GM21528 (cell line): ENCODE measurements around the gene XRN1.
"Not testable (repeated sequence)": the region's sequence is repeated elsewhere in the genome, so short reads cannot be mapped to it uniquely, and the experiment has no call there.

Experiments
- ATAC-seq: cut with Tn5 transposase; IDR thresholded peaks from one replicate; pipeline ENCODE4 v1.9.1; 2021; ENCODE audit warnings: mild to moderate bottlenecking, moderate library complexity; ENCODE audit not compliant: unreplicated experiment, low FRiP score

XRN1 gene, protein sequence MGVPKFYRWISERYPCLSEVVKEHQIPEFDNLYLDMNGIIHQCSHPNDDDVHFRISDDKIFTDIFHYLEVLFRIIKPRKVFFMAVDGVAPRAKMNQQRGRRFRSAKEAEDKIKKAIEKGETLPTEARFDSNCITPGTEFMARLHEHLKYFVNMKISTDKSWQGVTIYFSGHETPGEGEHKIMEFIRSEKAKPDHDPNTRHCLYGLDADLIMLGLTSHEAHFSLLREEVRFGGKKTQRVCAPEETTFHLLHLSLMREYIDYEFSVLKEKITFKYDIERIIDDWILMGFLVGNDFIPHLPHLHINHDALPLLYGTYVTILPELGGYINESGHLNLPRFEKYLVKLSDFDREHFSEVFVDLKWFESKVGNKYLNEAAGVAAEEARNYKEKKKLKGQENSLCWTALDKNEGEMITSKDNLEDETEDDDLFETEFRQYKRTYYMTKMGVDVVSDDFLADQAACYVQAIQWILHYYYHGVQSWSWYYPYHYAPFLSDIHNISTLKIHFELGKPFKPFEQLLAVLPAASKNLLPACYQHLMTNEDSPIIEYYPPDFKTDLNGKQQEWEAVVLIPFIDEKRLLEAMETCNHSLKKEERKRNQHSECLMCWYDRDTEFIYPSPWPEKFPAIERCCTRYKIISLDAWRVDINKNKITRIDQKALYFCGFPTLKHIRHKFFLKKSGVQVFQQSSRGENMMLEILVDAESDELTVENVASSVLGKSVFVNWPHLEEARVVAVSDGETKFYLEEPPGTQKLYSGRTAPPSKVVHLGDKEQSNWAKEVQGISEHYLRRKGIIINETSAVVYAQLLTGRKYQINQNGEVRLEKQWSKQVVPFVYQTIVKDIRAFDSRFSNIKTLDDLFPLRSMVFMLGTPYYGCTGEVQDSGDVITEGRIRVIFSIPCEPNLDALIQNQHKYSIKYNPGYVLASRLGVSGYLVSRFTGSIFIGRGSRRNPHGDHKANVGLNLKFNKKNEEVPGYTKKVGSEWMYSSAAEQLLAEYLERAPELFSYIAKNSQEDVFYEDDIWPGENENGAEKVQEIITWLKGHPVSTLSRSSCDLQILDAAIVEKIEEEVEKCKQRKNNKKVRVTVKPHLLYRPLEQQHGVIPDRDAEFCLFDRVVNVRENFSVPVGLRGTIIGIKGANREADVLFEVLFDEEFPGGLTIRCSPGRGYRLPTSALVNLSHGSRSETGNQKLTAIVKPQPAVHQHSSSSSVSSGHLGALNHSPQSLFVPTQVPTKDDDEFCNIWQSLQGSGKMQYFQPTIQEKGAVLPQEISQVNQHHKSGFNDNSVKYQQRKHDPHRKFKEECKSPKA (N-terminal part only)

DNA sequence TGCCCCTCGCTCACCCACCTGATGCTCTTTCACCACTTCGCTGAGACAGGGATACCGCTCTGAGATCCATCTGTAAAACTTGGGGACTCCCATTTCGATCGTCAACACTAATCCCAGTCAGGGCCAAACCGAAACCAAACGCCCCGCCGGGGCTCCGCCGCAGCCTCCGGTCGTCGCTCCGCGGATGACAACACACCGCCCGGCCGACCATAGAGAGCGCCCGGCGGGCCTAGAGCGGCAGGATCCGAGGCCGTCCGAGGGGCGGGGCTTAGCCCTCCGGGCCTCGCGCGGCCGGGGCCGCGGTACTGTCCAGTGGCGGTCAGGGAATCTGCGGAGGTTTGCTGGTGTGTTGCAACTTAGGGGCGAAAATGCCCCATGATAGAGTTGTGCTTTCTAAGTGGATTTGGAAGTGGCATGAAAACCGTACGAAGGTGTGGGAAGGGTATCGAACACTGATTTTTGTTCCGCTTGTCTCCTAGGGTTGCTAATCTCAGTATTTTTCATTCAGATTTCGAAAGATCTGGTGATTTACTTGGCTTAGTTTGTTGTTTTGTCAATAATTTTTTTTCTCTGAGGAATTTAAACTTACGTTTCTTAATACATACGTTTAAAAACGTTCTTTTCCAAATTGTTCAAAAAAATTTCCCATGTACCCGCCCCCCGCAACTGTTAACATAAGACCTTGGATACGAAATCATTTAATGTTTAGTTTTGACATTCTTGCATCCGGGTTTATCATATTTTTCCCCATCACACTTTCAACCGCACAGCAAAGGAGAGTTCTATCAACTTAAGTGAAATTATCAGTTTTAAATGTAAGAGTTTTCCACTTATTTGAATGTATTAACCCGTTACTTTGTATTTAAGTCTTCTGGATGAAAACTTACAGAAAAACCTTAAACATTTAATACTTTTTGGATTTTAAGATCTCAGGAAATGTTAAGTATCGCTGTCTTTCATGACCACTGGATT, at the start of gene XRN1:
Gene XRN1 (minus strand): TSS at position 186 of the 972 bp plus-strand sequence. CDS start 93 bp downstream, at position 93.
- peak; percentile 80 for ATAC-seq

DNA sequence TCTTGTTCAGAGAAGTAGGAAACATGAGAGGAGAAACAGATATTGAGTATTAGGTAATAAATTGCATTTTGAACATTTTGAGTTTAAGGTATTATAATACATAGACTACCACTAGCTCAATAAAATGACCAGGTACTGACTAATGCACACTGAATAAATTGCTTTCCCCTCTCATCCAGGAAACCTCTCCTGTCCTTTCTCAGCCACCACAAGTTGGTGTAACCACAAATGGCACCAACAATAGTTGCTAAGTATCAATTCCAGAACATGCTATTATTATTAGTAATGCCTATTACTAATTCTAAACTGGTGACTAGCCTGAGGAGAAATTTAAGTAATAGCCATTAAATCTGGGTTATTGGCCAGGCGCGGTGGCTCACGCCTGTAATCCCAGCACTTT, 47.3 kb upstream of the XRN1 start:
- ATAC-seq, result no peak

DNA sequence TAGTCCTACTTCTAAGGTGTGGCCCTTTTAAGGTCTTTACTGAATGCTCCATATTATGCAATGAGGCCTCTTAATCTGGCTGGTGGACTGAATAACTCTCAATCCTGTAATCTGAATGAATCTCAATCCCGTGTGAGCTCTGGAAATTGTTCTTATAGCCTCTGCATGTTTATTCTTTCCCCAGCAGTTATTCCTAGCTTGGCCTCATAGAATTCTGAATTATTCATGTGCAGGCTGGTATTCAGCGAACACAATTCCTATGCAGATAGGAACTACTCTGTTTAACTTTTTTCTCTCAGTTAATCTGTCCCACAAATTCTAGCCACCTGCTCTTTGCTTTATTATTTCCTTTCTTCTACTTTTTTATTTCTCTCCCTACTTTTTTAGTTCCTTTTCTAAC, 44.3 kb upstream of the XRN1 start:
- ATAC-seq, result no peak

DNA sequence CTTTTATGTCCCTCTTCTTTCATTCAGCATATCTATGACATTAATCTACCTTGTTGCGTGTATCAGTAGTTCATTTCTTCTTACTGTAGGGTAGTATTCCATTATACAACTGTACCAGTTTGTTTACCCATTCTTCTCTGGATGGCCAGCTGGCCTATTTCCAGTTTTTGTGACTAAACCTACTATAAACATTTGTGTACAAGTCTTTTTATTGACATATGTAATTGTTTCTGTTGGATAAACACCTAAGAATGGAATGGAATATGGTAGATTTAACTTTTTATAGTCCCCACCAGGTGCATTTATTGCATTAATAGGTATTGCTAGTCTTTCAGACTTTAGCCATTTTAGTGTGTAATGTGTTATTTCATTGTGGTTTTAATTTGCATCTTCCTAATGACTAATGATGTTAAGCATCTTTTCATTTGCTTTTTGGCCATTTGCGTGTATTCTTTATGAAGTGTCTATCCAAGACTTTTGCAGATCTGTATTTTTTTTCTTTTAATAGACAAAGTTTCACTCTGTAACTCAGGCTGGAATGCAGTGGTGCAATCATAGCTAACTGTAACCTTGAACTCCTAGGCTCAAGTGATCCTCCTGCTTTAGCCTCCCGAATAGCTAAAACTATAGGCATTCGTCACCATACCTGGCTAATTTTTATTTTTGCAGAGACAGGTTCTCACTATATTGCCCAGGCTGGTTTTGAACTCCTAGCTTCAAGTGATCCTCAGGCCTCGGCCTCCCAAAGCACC, 41.9 kb upstream of the XRN1 start:
- no peak for ATAC-seq

DNA sequence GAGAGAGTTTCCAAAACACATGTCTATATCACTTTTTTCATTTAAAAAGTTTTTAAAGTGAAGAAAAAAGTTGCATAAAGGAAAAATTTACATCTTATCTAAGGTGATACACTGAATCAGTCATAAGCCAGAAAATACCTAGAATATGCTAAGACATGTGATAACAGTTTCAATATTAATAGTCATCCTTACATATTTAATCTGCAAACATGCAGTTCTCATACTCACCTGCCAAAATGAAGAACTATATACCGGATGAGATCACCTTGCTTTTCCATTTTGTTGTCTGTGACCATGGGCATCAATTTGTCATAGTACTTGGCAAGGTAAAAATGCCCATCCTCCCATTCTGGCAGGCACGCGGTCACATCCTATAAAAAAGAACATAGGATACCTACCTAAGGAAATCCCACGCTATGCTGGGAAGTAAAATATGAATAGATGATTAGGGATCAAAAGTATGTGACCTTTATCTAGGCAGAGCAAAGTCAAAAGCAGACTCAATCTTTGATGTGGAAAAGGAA, 37.1 kb upstream of the XRN1 start:
- ATAC-seq, result no peak

DNA sequence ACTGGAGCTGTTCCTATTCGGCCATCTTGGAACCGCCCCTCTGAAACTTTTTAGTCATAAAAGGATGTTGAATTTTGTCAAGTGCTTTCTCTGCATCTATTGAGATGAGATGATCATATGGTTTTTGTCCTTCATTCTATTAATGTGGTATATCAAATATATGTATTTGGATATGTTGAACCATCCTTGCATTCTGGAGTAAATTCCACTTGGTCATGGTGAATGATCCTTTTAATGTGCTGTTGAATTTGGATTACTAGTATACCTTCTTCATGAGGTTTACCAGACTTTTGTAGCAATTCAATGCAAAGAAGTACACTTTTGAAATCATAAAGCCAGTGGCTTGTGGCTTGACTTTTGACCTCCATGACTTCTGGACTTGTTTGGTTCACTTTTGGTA, 33.4 kb upstream of the XRN1 start:
- ATAC-seq, result no peak

DNA sequence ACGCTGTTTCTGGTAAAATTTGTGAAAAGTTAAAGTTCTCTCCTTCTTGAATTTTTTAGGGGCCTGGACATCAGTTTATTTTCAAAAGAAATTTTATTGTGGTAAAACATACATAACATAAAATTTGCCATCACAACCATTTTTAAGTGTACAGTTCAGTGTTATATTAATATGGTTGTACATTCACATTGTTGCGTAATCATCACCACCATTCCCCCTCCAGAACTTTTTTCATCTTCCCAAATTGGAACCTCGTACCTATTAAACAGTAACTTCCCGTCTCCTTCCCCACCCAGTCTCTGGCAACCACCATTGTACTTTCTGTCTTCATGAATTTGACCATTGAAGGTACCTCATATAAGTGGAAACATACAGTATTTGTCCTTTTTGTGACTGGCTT, 23.0 kb upstream of the XRN1 start:
- no peak for ATAC-seq

DNA sequence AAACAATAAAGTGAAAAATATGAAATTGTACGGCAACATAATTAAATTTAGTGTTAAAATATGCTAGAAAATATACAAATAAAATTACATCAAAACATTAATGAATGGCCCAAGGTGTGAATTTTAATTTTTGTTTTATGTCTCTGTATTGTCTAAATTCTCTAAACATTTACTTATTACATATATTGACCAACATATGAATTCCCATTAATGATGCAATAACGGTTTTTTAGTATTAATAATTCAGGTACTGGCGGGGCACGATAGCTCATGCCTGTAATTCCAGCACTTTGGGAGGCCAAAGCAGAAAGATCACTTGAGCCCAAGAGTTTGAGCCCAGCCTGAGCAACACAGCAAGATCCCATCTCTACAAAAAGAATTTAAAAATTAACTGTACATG, 20.6 kb upstream of the XRN1 start:
- no peak for ATAC-seq

DNA sequence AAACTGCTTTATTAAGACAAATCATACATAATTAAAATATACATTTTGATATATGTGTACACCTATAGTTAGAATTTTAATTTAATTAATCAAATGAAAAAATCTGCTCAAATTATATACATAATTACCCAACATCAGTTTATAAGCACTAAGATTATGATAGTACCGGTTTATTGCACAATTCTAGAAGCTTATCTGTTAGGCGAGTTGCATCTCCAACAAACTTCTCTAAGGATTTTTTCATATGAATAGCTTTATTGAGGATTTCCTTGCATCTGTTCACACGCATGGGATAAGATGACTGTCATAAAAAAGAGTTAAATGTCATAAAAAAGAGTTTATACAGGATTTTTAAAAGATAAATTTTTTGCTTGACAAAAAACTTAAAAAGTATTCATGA, 19.9 kb upstream of the XRN1 start:
- ATAC-seq, result no peak

DNA sequence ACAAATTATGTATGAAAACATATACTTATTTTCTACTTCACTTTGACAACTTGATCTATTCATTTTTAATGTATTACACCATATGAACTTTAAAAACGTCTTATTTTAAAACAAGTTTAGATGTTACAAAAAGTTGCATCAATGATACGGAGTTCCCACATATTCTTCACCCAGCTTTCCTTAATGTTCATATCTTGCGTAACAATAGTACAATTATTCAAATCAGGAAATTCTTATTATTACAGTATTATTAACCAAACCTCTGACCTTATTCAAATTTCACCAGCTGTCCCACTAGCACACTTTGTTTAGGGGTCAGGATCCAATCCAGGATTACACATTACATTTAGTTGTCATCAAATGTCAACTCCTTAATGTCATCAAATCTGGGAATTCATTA, 12.9 kb upstream of the XRN1 start:
- no peak for ATAC-seq

DNA sequence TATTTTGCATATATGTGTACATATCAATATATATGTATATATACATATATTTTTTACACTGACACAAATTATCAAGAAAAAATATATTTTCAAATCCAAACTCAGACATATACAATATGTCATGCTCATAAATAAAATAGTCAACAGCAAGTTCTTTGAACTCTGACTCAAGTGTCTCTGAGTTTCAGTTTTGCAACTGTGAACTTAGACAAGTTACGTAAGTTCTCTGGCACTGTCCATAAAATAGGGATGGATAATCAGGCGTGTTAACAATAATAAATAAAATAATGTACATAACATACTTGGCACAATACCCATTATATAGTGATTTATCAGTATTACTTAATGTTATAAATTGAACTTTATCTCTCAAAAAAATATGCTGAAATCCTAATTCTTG, 12.1 kb upstream of the XRN1 start:
- no peak for ATAC-seq

DNA sequence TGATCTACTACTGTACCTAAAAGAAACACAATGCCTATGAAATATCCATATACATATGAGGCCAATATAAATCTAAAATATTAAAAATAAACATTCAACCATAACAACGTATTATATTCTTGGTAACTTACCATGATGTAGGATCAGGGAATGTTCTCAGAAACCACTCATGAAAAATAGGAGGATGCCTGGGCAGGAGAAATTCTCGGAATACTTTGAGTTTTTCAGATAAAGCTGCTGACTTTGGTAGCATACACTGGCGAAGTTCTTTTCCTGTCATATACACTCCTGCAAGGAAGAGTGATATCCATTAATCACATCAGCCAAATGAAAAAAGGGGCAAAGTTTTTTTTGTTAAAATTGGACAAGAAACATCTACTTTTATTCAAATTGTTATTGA, 11.3 kb upstream of the XRN1 start:
- no peak for ATAC-seq

DNA sequence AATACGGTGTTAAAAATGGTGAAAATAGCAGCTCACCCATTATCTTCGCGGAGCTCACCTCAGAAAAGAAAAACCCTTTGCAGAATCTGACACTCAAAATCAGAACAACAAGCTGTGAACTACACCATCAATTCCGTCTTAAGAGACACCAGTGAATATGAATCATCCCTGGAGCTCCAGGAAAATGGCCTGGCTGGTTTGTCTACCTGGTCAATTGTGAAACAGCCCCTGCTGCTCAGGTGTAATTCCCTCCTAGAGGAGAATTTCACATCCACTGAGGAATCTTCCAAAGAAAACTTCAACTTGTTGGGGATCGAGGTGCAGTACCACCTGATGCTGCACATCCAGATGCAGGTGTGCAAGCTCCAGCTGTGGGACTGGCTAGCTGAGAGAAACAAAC, 3.0 kb upstream of the XRN1 start:
- no peak for ATAC-seq

DNA sequence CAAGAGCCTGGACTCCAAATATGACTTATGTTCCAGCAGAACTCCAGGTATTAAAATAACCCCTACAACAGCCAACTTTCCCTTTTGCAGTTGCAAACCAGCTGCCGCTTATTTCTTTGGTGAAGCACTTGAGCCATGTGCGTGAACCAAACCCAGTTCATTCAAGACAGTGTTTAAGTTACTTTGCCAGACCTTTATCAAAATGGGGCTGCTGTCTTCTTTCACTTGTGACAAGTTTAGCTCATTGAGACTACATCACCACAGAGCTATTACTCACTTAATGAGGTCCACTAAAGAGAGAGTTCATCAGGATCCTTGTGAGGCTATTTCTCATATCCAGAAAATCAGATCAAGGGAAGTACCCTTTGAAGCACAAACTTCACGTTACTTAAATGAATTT, 2.4 kb upstream of the XRN1 start:
- ATAC-seq, result no peak

DNA sequence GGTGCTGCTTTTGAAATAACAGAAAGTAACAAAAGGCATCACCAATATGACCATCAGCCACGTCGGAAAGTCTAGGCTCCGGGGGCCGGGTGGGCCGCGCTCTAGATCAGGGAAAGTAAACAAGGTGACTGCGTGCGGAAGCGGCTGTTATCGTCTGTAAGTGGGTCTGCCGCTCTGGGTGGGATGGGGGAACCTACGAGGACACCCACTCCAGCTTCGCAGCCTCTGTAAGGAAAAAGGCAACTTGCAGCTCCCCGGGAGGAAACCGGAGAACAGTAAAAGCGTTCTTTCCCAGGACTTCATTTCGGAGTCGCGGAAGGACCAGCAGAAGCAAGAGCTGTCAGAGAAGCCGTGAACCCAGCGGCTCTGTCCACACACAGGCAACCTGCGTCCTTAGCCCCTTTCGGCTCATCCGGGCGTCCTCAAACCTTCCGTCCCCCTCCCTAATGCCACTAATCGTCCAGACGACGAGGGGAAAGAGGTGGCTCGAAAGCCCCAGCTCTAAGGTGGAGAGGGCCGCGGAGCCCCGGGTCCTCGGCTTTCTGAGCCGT, 461 bp downstream of the XRN1 start:
- peak; percentile 41 for ATAC-seq

DNA sequence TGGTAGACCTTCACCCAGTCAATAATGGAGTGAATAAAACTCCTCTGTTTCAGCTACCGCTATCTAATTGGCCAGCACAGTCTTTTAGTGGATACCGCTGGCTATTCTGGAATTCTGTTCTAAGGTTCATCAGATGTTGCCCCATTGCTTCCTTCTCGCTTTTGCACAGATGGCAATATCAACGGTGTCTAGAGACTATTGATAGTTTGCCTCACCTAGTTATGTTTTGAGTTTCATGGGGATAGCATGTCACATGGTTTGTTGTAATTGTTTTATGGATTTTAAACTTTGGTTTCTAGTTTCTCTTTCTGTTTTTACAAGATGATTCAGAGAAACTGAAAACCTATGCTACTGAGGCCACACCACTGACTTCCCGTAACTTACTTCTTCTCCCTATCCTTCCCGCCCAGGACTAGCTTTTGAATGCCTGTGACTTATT, 2.0 kb downstream of the XRN1 start:
- ATAC-seq, result no peak

DNA sequence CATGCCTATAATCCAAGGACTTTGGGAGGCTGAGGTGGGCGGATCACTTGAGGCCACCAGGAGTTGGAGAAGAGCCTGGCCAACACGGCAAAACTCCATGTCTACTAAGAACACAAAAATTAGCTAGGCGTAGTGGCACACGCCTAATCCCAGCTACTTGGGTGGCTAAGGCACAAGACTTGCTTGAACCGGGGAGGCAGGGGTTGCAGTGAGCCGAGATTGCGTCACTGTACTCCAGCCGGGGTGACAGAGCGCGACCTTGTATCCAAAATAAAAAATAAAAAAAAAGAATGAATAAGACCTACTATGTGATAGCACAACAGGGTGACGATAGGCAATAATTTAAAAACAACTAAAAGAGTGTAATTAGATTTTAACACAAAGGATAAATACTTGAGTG, 3.5 kb downstream of the XRN1 start:
- ATAC-seq, result no peak

DNA sequence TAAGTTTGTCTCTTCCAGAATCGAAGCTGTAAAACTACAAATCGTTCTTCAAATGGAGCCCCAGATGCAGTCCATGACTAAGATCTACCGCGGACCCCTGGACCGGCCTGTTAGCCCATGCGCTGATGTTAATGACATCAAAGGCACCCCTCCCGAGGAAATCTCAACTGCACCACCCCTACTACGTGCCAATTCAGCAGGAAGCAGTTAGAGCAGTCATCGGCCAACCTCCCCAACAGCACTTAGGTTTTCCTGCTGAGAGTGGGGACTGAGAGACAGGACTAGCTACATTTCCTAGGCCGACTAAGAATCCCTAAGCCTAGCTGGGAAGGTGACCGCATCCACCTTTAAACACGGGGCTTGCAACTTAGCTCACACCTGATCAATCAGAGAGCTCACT, 4.8 kb downstream of the XRN1 start:
- not testable (repeated sequence) for ATAC-seq
